ENCODE measurements around the gene PACSIN3. TPM values are rescaled to one million over a fixed set of nuclear protein-coding genes. Genes with fewer than 3 reads are reported as not detected.
A peak's percentile ranks its signal among the peaks of the same experiment; 100 is the strongest.
"Not testable (repeated sequence)": the region's sequence is repeated elsewhere in the genome, so short reads cannot be mapped to it uniquely, and the experiment has no call there.

The PACSIN3 gene
- total RNA-seq (2014; rRNA removed): 19.6 and 21.0 TPM in 2 replicates
- 16.9 TPM for polyA plus RNA-seq (2012)

DNA sequence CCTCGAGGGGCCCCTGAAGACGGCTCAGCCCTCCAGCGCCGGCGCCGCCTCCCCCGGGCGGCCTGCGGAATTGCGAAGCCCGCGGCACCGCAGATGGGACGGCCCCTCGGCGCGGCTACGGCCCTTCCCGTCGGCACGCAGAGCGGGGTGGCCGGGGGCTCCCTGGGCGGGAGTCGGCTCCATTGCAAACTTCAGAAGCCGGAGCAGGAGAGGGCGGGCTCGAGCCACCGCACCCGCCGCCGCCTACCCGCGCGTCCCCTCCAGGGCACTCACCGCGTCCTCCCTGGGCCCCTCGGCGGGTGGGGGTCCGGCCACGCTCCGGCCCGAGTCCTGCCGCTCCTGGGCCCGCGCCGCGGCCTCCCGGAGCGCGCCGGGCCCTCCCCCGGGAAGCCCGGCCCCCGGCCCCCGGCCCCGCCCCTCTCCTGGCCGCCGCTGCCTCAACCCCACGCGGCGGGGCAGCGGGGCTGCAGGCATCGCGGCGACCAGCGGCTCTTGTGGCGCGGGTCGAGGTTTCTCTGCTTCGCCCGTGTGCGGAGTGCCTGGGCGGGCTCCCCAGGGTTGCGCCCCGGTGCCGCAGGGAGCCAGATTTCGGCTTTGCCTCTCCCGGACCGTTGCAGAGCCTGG, at the start of gene PACSIN3:
PACSIN3 (minus strand) TSS at position 359 of the 624 bp plus-strand sequence. CDS start 3,707 bp downstream, outside the sequence.
- no peak for DNase-seq (ENCODE audit: low read depth)

- no peak for DNase-seq (ENCODE audit: low read depth)
Observed at GRCh38 chr11:47235163-47235562, 48.9 kb upstream of the PACSIN3 start.

DNA sequence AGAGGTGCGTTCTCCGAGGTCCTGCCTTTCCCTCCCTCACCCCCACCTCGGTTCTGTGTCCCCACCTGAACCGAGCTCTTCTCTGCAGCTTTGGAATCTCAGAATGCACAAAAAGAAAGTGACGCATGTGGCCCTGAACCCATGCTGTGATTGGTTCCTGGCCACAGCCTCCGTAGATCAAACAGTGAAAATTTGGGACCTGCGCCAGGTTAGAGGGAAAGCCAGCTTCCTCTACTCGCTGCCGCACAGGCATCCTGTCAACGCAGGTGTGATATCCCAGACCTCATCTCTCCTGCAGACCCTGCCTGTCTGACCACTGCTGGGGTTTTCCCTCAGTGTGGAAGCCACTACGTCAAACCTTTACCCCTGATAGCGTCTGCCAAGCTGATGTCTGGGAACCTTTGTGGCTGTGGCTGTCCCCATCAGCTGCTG, 48.5 kb upstream of the PACSIN3 start:
- DNase-seq (ENCODE audit: low read depth): no peak

- DNase-seq (ENCODE audit: low read depth): peak; percentile 79
Observed at GRCh38 chr11:47233989-47234668, 47.9 kb upstream of the PACSIN3 start.

DNA sequence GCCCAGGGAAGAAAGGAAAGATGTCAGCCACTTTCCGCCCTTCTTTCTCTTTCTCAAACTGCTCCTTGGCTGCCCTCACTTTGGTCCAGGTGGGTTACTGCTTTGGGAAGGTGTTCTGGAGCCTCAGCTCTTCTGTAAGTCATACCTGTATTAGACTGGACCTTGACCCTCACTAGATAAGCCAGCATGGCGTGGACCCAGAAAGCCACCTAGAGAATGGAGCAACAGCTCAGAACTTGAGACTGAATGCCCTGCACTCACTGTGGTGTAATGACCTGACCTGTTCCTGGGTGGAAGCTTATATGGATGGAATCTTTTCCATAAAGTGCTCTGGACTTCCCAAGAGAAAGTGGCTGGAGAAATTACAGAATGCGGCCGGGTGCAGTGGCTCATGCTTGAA, 46.8 kb upstream of the PACSIN3 start:
- DNase-seq (ENCODE audit: low read depth): no peak

- DNase-seq (ENCODE audit: low read depth): no peak
Observed at GRCh38 chr11:47229161-47229560, 42.9 kb upstream of the PACSIN3 start.

- DNase-seq (ENCODE audit: low read depth): no peak
Observed at GRCh38 chr11:47225552-47226400, 39.5 kb upstream of the PACSIN3 start.

DNA sequence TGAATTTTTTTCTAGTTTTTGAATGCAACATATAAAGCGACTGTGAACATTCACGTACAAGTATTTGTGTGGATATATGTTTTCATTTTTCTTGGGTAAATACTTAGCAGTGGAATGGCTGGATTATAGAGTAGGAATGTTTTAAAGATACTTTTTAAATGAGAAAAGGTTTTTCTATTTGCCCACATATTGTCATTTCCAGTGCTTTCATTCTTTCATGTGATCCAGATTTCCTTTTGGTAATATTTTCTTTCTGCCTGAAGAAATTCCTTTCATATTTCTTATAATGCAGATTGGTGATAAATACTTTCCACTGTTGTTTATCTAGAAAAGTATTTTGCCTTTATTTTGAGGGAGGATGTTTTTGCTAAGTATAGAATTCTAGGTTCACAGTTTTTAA, 36.5 kb upstream of the PACSIN3 start:
- DNase-seq (ENCODE audit: low read depth): no peak

GRCh38 chr11:47220401-47220821, 34.2 kb upstream of the PACSIN3 start:
- peak; percentile 73 for DNase-seq (ENCODE audit: low read depth)

DNA sequence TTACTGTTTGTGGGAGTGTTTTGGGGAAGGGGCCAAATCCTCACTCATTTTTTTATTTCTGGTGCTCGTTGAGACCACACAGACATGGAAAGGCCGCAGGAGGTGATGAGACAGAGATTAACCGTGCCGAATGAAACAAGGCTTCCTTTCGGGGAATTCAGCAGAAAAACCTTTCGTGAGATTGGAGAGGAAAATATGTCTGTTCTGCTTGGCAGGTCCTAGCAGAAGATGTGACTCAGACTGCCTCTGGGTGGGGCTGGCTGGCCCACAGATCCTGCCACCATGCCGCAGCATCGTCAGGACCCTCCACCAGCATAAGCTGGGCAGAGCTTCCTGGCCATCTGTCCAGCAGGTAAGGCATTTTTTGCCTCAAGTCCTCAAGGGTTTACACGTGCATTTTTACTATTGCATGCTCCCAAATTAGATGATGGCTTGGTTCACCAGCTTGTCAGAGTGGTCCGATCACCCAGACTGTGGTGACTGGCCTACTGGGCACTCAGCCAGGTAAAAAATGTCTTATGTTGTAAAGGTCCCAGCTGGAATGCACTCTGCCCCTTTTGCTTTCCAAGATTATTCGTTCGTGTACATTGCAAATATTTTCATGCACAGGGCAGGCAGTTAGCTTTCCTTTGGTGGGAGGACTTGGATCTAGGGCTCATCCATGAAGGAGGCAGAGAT, 30.0 kb upstream of the PACSIN3 start:
- peak; percentile 78 for DNase-seq (ENCODE audit: low read depth)

DNA sequence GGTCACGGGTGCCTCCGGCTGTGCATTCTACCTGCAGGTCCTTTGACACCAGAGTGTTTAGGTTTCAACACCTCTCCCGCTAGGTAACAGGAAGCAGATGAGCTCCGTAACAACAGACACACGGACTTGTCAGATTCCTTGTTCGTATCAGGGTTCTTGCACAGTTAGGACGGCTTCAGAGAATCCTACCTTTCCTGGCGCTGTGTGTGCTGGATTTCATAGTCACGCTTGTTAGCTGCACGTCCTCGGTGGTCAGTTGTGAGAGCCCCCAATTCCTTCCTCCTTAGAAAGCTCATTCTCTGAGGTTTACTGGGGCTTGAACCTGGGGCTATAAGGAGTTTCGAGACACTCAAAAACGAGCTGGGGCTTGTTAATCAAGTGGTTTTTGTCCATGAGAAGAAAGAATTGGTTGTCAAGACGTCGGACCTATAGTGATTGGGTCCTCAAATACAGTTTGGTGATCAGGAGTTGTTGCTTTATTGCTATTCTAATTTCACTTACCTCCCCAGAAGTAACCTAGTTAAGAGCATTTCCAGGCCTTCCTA, 29.2 kb upstream of the PACSIN3 start:
- DNase-seq (ENCODE audit: low read depth): no peak

DNA sequence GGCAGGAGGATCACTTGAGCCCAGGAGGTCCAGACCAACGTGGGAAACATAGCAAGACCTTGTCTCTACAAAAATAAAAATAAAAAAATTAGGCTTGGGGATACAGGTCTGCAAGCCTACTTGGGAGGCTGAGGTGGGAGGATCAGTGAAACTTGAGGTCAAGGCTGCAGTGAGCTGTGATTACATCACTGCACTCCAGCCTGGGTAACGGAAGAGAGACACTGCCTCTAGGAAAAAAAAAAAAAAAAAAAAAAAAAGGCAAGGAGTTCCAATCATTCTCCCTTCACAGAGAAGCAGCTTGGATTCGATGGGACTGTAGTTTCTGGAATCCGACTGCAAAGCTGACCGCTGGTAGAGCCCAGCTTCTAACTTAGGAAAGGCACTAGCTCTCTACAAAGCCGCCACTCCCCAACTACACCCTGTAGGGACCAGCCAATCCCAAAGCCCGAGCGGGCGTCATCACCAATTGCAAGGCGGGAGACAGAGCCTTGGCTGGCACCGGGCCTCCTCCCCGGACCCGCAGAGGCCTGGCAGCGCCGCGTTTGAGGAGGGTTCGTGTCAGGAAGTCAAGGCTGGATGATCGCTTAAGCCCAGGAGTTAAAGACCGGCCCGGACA, 27.8 kb upstream of the PACSIN3 start:
- peak; percentile 93 for DNase-seq (ENCODE audit: low read depth)

DNA sequence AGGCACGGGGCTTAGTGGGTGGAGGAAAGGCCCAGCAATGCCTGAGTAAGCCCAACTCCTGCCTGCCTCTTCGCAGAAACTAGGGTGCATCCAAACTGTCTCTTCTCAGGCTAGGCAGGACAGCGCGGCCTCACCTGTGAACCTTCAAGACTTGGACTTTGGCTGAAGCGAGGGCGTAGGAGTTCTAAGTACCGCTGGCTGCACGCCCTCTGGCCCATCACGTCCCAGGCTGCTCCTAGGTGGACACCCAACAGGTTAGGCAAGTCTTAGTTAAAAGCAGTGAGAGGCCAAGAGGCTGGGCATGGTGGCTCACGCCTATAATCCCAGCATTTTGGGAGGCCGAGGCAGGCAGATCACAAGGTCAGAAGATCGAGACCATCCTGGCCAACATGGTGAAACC, 26.7 kb upstream of the PACSIN3 start:
- no peak for DNase-seq (ENCODE audit: low read depth)

DNA sequence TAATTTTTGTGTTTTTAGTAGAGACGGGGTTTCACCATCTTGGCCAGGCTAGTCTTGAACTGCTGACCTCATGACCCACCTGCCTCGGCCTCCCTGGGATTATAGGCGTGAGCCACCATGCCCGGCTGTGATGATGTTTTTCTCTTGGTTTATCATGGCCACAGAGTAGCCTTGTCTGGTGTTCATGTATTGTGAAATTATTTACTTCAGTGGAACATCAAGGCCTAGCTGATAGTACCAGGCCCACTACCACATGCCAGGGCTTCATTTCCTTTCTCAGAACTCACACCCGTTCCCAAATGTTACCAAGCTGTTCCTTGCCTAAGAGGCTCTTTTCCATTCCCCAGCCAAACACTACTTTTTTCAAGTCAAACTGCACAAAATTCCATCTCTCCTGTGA, 22.4 kb upstream of the PACSIN3 start:
- no peak for DNase-seq (ENCODE audit: low read depth)

- DNase-seq (ENCODE audit: low read depth): not testable (repeated sequence)
Observed at GRCh38 chr11:47208008-47208552, 21.8 kb upstream of the PACSIN3 start.

GRCh38 chr11:47207459-47207858, 21.2 kb upstream of the PACSIN3 start:
- DNase-seq (ENCODE audit: low read depth): no peak

- not testable (repeated sequence) for DNase-seq (ENCODE audit: low read depth)
Observed at GRCh38 chr11:47206577-47206976, 20.3 kb upstream of the PACSIN3 start.

DNA sequence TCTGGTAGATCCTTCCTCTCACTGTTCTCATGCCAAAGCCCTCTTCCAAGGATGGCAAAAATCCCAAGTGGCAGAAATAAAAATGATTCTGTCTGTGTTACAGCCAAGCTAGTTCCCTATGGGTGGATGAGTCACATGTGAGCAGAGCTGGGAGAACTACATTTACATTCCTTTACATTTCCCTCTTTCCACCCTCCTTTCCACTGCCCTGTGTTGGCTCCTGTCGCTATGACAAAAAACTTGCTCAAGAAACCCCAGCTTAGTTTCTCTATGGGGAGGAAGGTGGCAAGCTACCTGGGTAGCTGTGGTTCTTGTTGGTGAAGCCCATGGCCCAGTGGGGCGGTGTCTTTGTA, 18.4 kb upstream of the PACSIN3 start:
- peak; percentile 38 for DNase-seq (ENCODE audit: low read depth)

DNA sequence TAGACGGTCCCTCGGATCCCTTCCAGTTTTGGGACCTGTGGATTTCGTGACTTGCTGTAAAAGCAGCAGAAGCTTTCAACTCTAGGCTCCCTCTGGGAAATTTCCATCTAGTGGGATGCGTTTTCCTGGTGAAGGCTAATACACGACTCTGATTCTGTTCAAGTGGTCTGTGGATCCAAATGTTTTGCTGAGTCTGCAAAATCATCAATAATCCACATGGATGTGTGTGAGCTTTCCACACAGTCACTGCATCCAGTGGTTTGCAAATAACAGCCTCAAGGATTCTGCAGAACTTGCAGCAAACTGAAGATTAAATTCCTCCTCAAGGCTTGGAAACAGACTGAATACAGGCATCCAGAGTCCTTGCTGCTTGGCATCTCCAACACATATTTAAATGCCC, 16.3 kb upstream of the PACSIN3 start:
- no peak for DNase-seq (ENCODE audit: low read depth)

GRCh38 chr11:47201015-47201414, 14.8 kb upstream of the PACSIN3 start:
- no peak for DNase-seq (ENCODE audit: low read depth)

- DNase-seq (ENCODE audit: low read depth): not testable (repeated sequence)
Observed at GRCh38 chr11:47198161-47198560, 11.9 kb upstream of the PACSIN3 start.

Data from LHCN-M2 (cell line).